ENCODE results near the gene SYT12.
A peak's percentile ranks its signal among the peaks of the same experiment; 100 is the strongest.

SYT12 gene

GRCh38 chr11:67015048-67015447 lies 7.9 kb upstream of the SYT12 start:
- Histone ChIP-seq H3K27ac (ENCODE audit: low read length) (no peak overlapping the region), H3K4me1 (ENCODE audit: control insufficient read depth, insufficient read depth, low read length) (no peaks in the 10 kb centered on the region), H3K4me3 (ENCODE audit: low read length) (no peak overlapping the region), H3K36me3 (ENCODE audit: control insufficient read depth, insufficient read depth, low read length) (no peaks in the 10 kb centered on the region; the same call in 1 of the 2 replicates), H3K9me3 (ENCODE audit: control insufficient read depth, insufficient read depth, low read length) (no peaks in the 10 kb centered on the region), H3K27me3 (ENCODE audit: control insufficient read depth, insufficient read depth, low read length) (no peaks in the 10 kb centered on the region)
- WGBS (ENCODE audit: insufficient coverage, insufficient read length), result no CpG with 5 or more reads among the region's 8 CpGs
- DNase-seq (ENCODE audit: low read depth, low spot score), result no peak

GRCh38 chr11:67016550-67016949 lies 6.4 kb upstream of the SYT12 start:
- Histone ChIP-seq H3K9me3 (ENCODE audit: control insufficient read depth, insufficient read depth, low read length) (no peaks in the 10 kb centered on the region), H3K27me3 (ENCODE audit: control insufficient read depth, insufficient read depth, low read length) (no peaks in the 10 kb centered on the region), H3K4me3 (ENCODE audit: low read length) (no peak overlapping the region), H3K27ac (ENCODE audit: low read length) (no peak overlapping the region), H3K36me3 (ENCODE audit: control insufficient read depth, insufficient read depth, low read length) (no peaks in the 10 kb centered on the region; the same call in 1 of the 2 replicates), H3K4me1 (ENCODE audit: control insufficient read depth, insufficient read depth, low read length) (no peaks in the 10 kb centered on the region)
- WGBS (ENCODE audit: insufficient coverage, insufficient read length), result no CpG with 5 or more reads among the region's 5 CpGs
- no peak for DNase-seq (ENCODE audit: low read depth, low spot score)

GRCh38 chr11:67020949-67021348 lies 2.0 kb upstream of the SYT12 start:
- H3K27ac ChIP-seq (ENCODE audit: low read length), result no peak overlapping the region
- no peak for DNase-seq (ENCODE audit: low read depth, low spot score)
- no peaks in the 10 kb centered on the region for H3K36me3 ChIP-seq (ENCODE audit: control insufficient read depth, insufficient read depth, low read length)
- H3K9me3 ChIP-seq (ENCODE audit: control insufficient read depth, insufficient read depth, low read length), result no peaks in the 10 kb centered on the region
- peaks cover 2% of the 10 kb centered on the region; the same call in 1 of the 2 replicates for H3K4me1 ChIP-seq (ENCODE audit: control insufficient read depth, insufficient read depth, low read length)
- no CpG with 5 or more reads among the region's 6 CpGs for WGBS (ENCODE audit: insufficient coverage, insufficient read length)
- no peak overlapping the region for H3K4me3 ChIP-seq (ENCODE audit: low read length)
- peaks cover 21% of the 10 kb centered on the region for H3K27me3 ChIP-seq (ENCODE audit: control insufficient read depth, insufficient read depth, low read length)

GRCh38 chr11:67022341-67022933 lies 497 bp upstream of the SYT12 start:
- no peak for DNase-seq (ENCODE audit: low read depth, low spot score)
- Histone ChIP-seq H3K36me3 (ENCODE audit: control insufficient read depth, insufficient read depth, low read length) (no peaks in the 10 kb centered on the region), H3K4me3 (ENCODE audit: low read length) (peak overlapping the region; percentile 29; the same call in 1 of the 2 replicates), H3K27ac (ENCODE audit: low read length) (no peak overlapping the region), H3K4me1 (ENCODE audit: control insufficient read depth, insufficient read depth, low read length) (peaks cover 2% of the 10 kb centered on the region; the same call in 1 of the 2 replicates), H3K9me3 (ENCODE audit: control insufficient read depth, insufficient read depth, low read length) (no peaks in the 10 kb centered on the region), H3K27me3 (ENCODE audit: control insufficient read depth, insufficient read depth, low read length) (peaks cover 21% of the 10 kb centered on the region)
- WGBS (ENCODE audit: insufficient coverage, insufficient read length), result no CpG with 5 or more reads among the region's 20 CpGs

- H3K27ac ChIP-seq (ENCODE audit: low read length), result no peak overlapping the region
- WGBS (ENCODE audit: insufficient coverage, insufficient read length), result no CpG with 5 or more reads among the region's 6 CpGs
- H3K27me3 ChIP-seq (ENCODE audit: control insufficient read depth, insufficient read depth, low read length), result peaks cover 21% of the 10 kb centered on the region
- H3K4me1 ChIP-seq (ENCODE audit: control insufficient read depth, insufficient read depth, low read length), result peaks cover 2% of the 10 kb centered on the region; the same call in 1 of the 2 replicates
- no peaks in the 10 kb centered on the region for H3K9me3 ChIP-seq (ENCODE audit: control insufficient read depth, insufficient read depth, low read length)
- no peak for DNase-seq (ENCODE audit: low read depth, low spot score)
- H3K4me3 ChIP-seq (ENCODE audit: low read length), result peak overlapping the region; percentile 29; the same call in 1 of the 2 replicates
- no peaks in the 10 kb centered on the region for H3K36me3 ChIP-seq (ENCODE audit: control insufficient read depth, insufficient read depth, low read length)
Observed at GRCh38 chr11:67023957-67024353, 1.0 kb downstream of the SYT12 start.

GRCh38 chr11:67024410-67024809 lies 1.5 kb downstream of the SYT12 start:
- no peaks in the 10 kb centered on the region for H3K9me3 ChIP-seq (ENCODE audit: control insufficient read depth, insufficient read depth, low read length)
- no CpG with 5 or more reads among the region's 5 CpGs for WGBS (ENCODE audit: insufficient coverage, insufficient read length)
- H3K36me3 ChIP-seq (ENCODE audit: control insufficient read depth, insufficient read depth, low read length), result no peaks in the 10 kb centered on the region
- no peak for DNase-seq (ENCODE audit: low read depth, low spot score)
- no peak overlapping the region for H3K27ac ChIP-seq (ENCODE audit: low read length)
- peaks cover 2% of the 10 kb centered on the region; the same call in 1 of the 2 replicates for H3K4me1 ChIP-seq (ENCODE audit: control insufficient read depth, insufficient read depth, low read length)
- H3K4me3 ChIP-seq (ENCODE audit: low read length), result no peak overlapping the region
- peaks cover 21% of the 10 kb centered on the region for H3K27me3 ChIP-seq (ENCODE audit: control insufficient read depth, insufficient read depth, low read length)

- Histone ChIP-seq H3K27ac (ENCODE audit: low read length) (no peak overlapping the region), H3K4me1 (ENCODE audit: control insufficient read depth, insufficient read depth, low read length) (peaks cover 2% of the 10 kb centered on the region; the same call in 1 of the 2 replicates), H3K9me3 (ENCODE audit: control insufficient read depth, insufficient read depth, low read length) (no peaks in the 10 kb centered on the region), H3K4me3 (ENCODE audit: low read length) (no peak overlapping the region), H3K36me3 (ENCODE audit: control insufficient read depth, insufficient read depth, low read length) (no peaks in the 10 kb centered on the region), H3K27me3 (ENCODE audit: control insufficient read depth, insufficient read depth, low read length) (peaks cover 21% of the 10 kb centered on the region)
- WGBS (ENCODE audit: insufficient coverage, insufficient read length), result no CpG with 5 or more reads among the region's 1 CpG
- no peak for DNase-seq (ENCODE audit: low read depth, low spot score)
Observed at GRCh38 chr11:67024966-67025365, 2.0 kb downstream of the SYT12 start.

GRCh38 chr11:67025750-67026149 lies 2.8 kb downstream of the SYT12 start:
- H3K9me3 ChIP-seq (ENCODE audit: control insufficient read depth, insufficient read depth, low read length), result no peaks in the 10 kb centered on the region
- H3K27ac ChIP-seq (ENCODE audit: low read length), result no peak overlapping the region
- no peak for DNase-seq (ENCODE audit: low read depth, low spot score)
- WGBS (ENCODE audit: insufficient coverage, insufficient read length), result no CpG with 5 or more reads among the region's 8 CpGs
- no peak overlapping the region for H3K4me3 ChIP-seq (ENCODE audit: low read length)
- no peaks in the 10 kb centered on the region for H3K36me3 ChIP-seq (ENCODE audit: control insufficient read depth, insufficient read depth, low read length)
- H3K27me3 ChIP-seq (ENCODE audit: control insufficient read depth, insufficient read depth, low read length), result peaks cover 21% of the 10 kb centered on the region
- peaks cover 2% of the 10 kb centered on the region; the same call in 1 of the 2 replicates for H3K4me1 ChIP-seq (ENCODE audit: control insufficient read depth, insufficient read depth, low read length)

- DNase-seq (ENCODE audit: low read depth, low spot score), result no peak
- Histone ChIP-seq H3K27me3 (ENCODE audit: control insufficient read depth, insufficient read depth, low read length) (peaks cover 21% of the 10 kb centered on the region), H3K9me3 (ENCODE audit: control insufficient read depth, insufficient read depth, low read length) (no peaks in the 10 kb centered on the region), H3K4me3 (ENCODE audit: low read length) (no peak overlapping the region), H3K27ac (ENCODE audit: low read length) (no peak overlapping the region), H3K4me1 (ENCODE audit: control insufficient read depth, insufficient read depth, low read length) (peaks cover 6% of the 10 kb centered on the region; the same call in 1 of the 2 replicates), H3K36me3 (ENCODE audit: control insufficient read depth, insufficient read depth, low read length) (no peaks in the 10 kb centered on the region)
- WGBS (ENCODE audit: insufficient coverage, insufficient read length), result no CpG with 5 or more reads among the region's 5 CpGs
Observed at GRCh38 chr11:67026941-67027340, 4.0 kb downstream of the SYT12 start.

GRCh38 chr11:67027483-67027930 lies 4.6 kb downstream of the SYT12 start:
- no peak overlapping the region for H3K4me3 ChIP-seq (ENCODE audit: low read length)
- H3K36me3 ChIP-seq (ENCODE audit: control insufficient read depth, insufficient read depth, low read length), result no peaks in the 10 kb centered on the region
- H3K27me3 ChIP-seq (ENCODE audit: control insufficient read depth, insufficient read depth, low read length), result peaks cover 16% of the 10 kb centered on the region
- peaks cover 7% of the 10 kb centered on the region; the same call in 1 of the 2 replicates for H3K4me1 ChIP-seq (ENCODE audit: control insufficient read depth, insufficient read depth, low read length)
- no peak for DNase-seq (ENCODE audit: low read depth, low spot score)
- WGBS (ENCODE audit: insufficient coverage, insufficient read length), result no CpG with 5 or more reads among the region's 12 CpGs
- H3K9me3 ChIP-seq (ENCODE audit: control insufficient read depth, insufficient read depth, low read length), result no peaks in the 10 kb centered on the region
- no peak overlapping the region for H3K27ac ChIP-seq (ENCODE audit: low read length)
